DOHH2 (cell line): ENCODE results near the gene CT55.

Source experiments
- CTCF ChIP-seq: fragments of 200-600 bp; sonication (generic); IDR thresholded peaks from one replicate; pipeline ENCODE4 v1.5.1; 2014; ENCODE audit warnings: antibody characterized with exemption, mild to moderate bottlenecking, low read depth, low read length; ENCODE audit not compliant: poor library complexity, severe bottlenecking
- EZH2phosphoT487 ChIP-seq: fragments of 200-600 bp; sonication (generic); IDR thresholded peaks from 2 replicates; pipeline ENCODE4 v1.6.1; 2017; ENCODE audit warnings: borderline replicate concordance, mild to moderate bottlenecking, antibody characterized with exemption, low read length, moderate library complexity, mixed read lengths

GRCh38 chrX:135185795-135186443 lies 14.7 kb upstream of the CT55 start:
- TF ChIP-seq EZH2phosphoT487 (no peak), CTCF (peak; percentile 45)
